IPS-15b (cell line): ENCODE measurements around the gene RTN1.

ENCODE experiments used
- H3K27me3 ChIP-seq: one replicate; pipeline ENCODE4 v1.6.1; 2013; ENCODE audit warnings: low read length; ENCODE audit not compliant: control insufficient read depth, insufficient read depth
- H3K36me3 ChIP-seq: one replicate; pipeline ENCODE4 v1.6.1; 2013; ENCODE audit warnings: low read length; ENCODE audit not compliant: control insufficient read depth, insufficient read depth
- H3K4me1 ChIP-seq: one replicate; pipeline ENCODE4 v1.6.1; 2013; ENCODE audit warnings: mild to moderate bottlenecking, low read length; ENCODE audit not compliant: control insufficient read depth, insufficient read depth
- H3K4me3 ChIP-seq: one replicate; pipeline ENCODE4 v1.5.1; 2013; ENCODE audit warnings: low read depth, low read length
- H3K9ac ChIP-seq: one replicate; pipeline ENCODE4 v1.6.1; 2013; ENCODE audit warnings: low read depth, mild to moderate bottlenecking, low read length
- H3K9me3 ChIP-seq: one replicate; pipeline ENCODE4 v1.6.1; 2013; ENCODE audit warnings: mild to moderate bottlenecking, low read length; ENCODE audit not compliant: control insufficient read depth, insufficient read depth

RTN1 gene

DNA sequence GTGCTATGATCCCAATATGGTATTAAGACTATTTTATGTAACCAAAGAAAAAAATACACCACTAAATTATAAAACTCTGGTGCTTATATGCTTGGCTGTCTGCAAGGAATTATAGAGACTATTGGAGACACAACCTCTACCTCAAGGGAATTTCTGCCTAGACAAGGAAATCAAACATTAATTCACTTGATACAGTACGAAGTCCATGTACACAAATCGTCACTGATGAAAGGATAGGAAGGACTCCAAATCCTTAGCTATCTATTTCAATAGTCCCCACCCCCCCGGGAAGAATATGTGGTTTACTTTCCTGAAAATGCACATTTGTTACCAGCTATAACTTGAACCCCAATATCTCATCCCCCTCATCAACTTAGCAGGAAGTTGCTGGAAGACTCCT lies 21.9 kb downstream of the RTN1 start:
- Histone ChIP-seq H3K27me3 (no peaks in the 10 kb centered on the region), H3K4me3 (no peak overlapping the region), H3K36me3 (no peaks in the 10 kb centered on the region), H3K4me1 (peaks cover 3% of the 10 kb centered on the region), H3K9ac (no peak overlapping the region), H3K9me3 (no peaks in the 10 kb centered on the region)

DNA sequence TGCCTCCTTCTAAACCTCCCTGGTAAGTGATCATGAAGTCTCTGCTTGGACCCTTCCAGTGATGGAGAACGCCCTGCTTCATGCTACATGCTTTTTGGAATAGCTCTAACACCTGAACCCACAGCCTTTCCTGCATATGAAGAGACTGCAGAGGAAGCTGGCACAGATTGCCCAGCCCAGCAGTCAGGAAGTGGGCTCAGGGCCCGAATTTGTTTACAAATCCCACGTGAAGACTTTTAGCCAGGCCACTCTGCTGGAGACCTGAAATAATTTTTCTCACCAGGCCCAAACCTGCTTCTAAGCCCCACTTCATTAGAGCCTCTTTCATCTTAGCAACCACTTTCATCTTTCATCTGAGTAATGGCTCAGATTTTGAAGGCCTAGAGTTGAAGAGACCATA lies 22.9 kb downstream of the RTN1 start:
- Histone ChIP-seq H3K4me1 (peaks cover 3% of the 10 kb centered on the region), H3K9ac (no peak overlapping the region), H3K27me3 (no peaks in the 10 kb centered on the region), H3K36me3 (no peaks in the 10 kb centered on the region), H3K9me3 (no peaks in the 10 kb centered on the region), H3K4me3 (no peak overlapping the region)

GRCh38 chr14:59846595-59846994 lies 24.0 kb downstream of the RTN1 start:
- Histone ChIP-seq H3K9me3 (no peaks in the 10 kb centered on the region), H3K27me3 (no peaks in the 10 kb centered on the region), H3K36me3 (no peaks in the 10 kb centered on the region), H3K4me3 (no peak overlapping the region), H3K4me1 (peaks cover 3% of the 10 kb centered on the region), H3K9ac (no peak overlapping the region)

DNA sequence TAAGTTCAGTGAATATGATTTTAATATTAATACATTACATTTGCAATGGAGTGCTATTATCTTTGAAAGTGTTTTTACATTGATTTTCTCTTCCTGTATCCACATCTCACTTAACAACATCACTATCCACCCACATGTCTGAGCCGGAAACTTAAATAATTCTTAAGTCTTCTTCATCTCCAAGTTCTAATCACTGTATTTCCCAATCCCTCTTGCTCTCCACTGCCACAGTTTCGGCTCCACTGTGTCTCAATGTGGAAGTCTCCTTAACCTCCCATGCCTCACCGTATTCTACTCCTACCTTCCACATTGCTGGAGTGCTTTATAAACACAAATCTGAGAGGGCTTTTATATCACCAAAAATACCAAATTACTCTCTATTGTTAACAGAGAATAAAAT lies 25.3 kb downstream of the RTN1 start:
- no peaks in the 10 kb centered on the region for H3K36me3 ChIP-seq
- H3K9ac ChIP-seq = no peak overlapping the region
- H3K27me3 ChIP-seq = no peaks in the 10 kb centered on the region
- H3K9me3 ChIP-seq = no peaks in the 10 kb centered on the region
- H3K4me1 ChIP-seq = no peaks in the 10 kb centered on the region
- H3K4me3 ChIP-seq = no peak overlapping the region

GRCh38 chr14:59844186-59844812 lies 26.3 kb downstream of the RTN1 start:
- H3K4me1 ChIP-seq = no peaks in the 10 kb centered on the region
- no peak overlapping the region for H3K9ac ChIP-seq
- H3K27me3 ChIP-seq = no peaks in the 10 kb centered on the region
- no peaks in the 10 kb centered on the region for H3K36me3 ChIP-seq
- H3K4me3 ChIP-seq = no peak overlapping the region
- H3K9me3 ChIP-seq = no peaks in the 10 kb centered on the region

GRCh38 chr14:59836116-59836515 lies 34.5 kb downstream of the RTN1 start:
- no peaks in the 10 kb centered on the region for H3K36me3 ChIP-seq
- no peak overlapping the region for H3K4me3 ChIP-seq
- no peaks in the 10 kb centered on the region for H3K27me3 ChIP-seq
- H3K9me3 ChIP-seq = no peaks in the 10 kb centered on the region
- no peak overlapping the region for H3K9ac ChIP-seq
- H3K4me1 ChIP-seq = no peaks in the 10 kb centered on the region

GRCh38 chr14:59832653-59833294 lies 37.8 kb downstream of the RTN1 start:
- no peaks in the 10 kb centered on the region for H3K4me1 ChIP-seq
- no peaks in the 10 kb centered on the region for H3K9me3 ChIP-seq
- no peak overlapping the region for H3K9ac ChIP-seq
- H3K27me3 ChIP-seq = no peaks in the 10 kb centered on the region
- H3K36me3 ChIP-seq = no peaks in the 10 kb centered on the region
- H3K4me3 ChIP-seq = no peak overlapping the region

DNA sequence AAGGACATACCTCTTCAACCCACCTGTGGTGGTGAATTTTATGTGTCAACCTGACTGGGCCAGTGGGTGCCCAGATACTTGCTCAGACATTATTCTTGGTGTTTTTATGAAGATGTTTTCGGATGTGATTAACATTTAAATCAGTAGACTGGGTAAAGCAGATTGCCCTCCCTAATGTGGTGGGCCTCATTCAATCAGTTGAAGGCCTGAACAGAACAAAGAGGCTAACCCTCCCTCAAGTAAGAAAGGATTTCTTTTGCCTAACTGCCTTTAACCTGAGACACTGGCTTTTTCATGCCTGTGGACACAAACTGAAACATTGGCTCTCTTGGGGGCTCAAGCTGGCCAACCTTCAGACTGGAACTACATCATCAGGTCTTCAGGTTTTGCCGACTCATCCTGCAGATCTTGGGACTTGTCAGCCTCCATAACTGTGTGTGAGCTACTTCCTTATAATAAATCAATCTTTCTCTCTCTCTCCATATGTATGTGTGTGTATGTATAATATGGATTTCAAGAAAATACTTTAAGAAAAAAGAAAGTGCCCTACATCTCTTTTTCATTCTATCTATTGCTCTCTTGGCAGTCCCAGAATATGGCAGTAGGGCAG lies 39.4 kb downstream of the RTN1 start:
- Histone ChIP-seq H3K36me3 (no peaks in the 10 kb centered on the region), H3K9me3 (no peaks in the 10 kb centered on the region)

DNA sequence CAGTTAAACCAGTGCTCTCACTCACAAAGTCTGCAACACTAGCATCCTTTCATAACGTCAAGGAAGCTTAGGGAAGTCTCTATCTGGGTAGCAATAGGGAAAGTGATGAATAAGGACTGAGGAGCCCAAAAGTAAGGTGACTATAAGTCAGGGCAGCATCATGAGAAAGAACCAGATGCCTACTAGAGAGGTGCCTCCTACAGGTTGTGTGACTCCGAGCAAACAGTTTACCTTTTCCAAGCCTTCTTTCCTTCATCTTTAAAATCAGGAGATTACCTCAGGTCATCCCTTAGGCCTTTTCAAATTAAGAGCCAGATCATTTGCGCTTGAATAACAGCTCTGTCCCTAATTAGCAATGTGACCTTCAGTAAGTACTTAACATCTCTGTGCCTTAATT lies 40.2 kb downstream of the RTN1 start:
- Histone ChIP-seq H3K9me3 (no peaks in the 10 kb centered on the region), H3K4me3 (no peak overlapping the region), H3K9ac (no peak overlapping the region)

More for the DNA sequence above, 39.4 kb downstream of the RTN1 start:
- H3K4me3 ChIP-seq = no peak overlapping the region
- no peaks in the 10 kb centered on the region for H3K4me1 ChIP-seq
- no peak overlapping the region for H3K9ac ChIP-seq
- no peaks in the 10 kb centered on the region for H3K27me3 ChIP-seq

GRCh38 chr14:59829469-59830337 lies 40.9 kb downstream of the RTN1 start:
- Histone ChIP-seq H3K36me3 (no peaks in the 10 kb centered on the region), H3K27me3 (no peaks in the 10 kb centered on the region), H3K4me1 (no peaks in the 10 kb centered on the region), H3K9me3 (no peaks in the 10 kb centered on the region), H3K9ac (no peak overlapping the region), H3K4me3 (no peak overlapping the region)

More for the DNA sequence above, 40.2 kb downstream of the RTN1 start:
- no peaks in the 10 kb centered on the region for H3K36me3 ChIP-seq
- no peaks in the 10 kb centered on the region for H3K4me1 ChIP-seq
- H3K27me3 ChIP-seq = no peaks in the 10 kb centered on the region

- no peak overlapping the region for H3K4me3 ChIP-seq
- H3K36me3 ChIP-seq = no peaks in the 10 kb centered on the region
- no peaks in the 10 kb centered on the region for H3K27me3 ChIP-seq
- H3K9ac ChIP-seq = no peak overlapping the region
- no peaks in the 10 kb centered on the region for H3K4me1 ChIP-seq
- no peaks in the 10 kb centered on the region for H3K9me3 ChIP-seq
These were observed 42.3 kb downstream of the RTN1 start for GRCh38 chr14:59828276-59828675.
